ENCODE measurements around the gene MYO1E.
"Not testable (repeated sequence)": the region's sequence is repeated elsewhere in the genome, so short reads cannot be mapped to it uniquely, and the experiment has no call there.

MYO1E gene

GRCh38 chr15:59158701-59159034 is 214.0 kb downstream of the MYO1E start:
- DNase-seq = peak in 2 of 3 experiments; percentile 44 to 80

- DNase-seq = no peak
Observed at GRCh38 chr15:59157840-59158700, 214.6 kb downstream of the MYO1E start.

- no peak for DNase-seq
Observed at GRCh38 chr15:59157396-59157795, 215.3 kb downstream of the MYO1E start.

GRCh38 chr15:59155431-59155830 is 217.2 kb downstream of the MYO1E start:
- no peak for DNase-seq

GRCh38 chr15:59154243-59154642 is 218.4 kb downstream of the MYO1E start:
- no peak for DNase-seq

GRCh38 chr15:59153466-59153865 is 219.2 kb downstream of the MYO1E start:
- DNase-seq = no peak

GRCh38 chr15:59152694-59153450 is 219.8 kb downstream of the MYO1E start:
- no peak for DNase-seq

- DNase-seq = no peak
Observed at GRCh38 chr15:59150185-59150584, 222.5 kb downstream of the MYO1E start.

- DNase-seq = no peak
Observed at GRCh38 chr15:59148153-59148833, 224.4 kb downstream of the MYO1E start.

- DNase-seq = no peak
Observed at GRCh38 chr15:59147666-59148065, 225.0 kb downstream of the MYO1E start.

GRCh38 chr15:59144594-59144993 is 228.1 kb downstream of the MYO1E start:
- DNase-seq = peak in 1 of 3 experiments; percentile 19

- no peak for DNase-seq
Observed at GRCh38 chr15:59143281-59143680, 229.4 kb downstream of the MYO1E start.

GRCh38 chr15:59140422-59141226 is 232.0 kb downstream of the MYO1E start:
- DNase-seq = no peak

GRCh38 chr15:59138243-59138642 is 234.4 kb downstream of the MYO1E start:
- peak in 1 of 3 experiments; percentile 19 for DNase-seq

- no peak for DNase-seq
Observed at GRCh38 chr15:59137566-59137965, 235.1 kb downstream of the MYO1E start.

GRCh38 chr15:59133929-59134427 is 238.7 kb downstream of the MYO1E start:
- DNase-seq = no peak

- no peak for DNase-seq
Observed at GRCh38 chr15:59131969-59132562, 240.6 kb downstream of the MYO1E start.

- no peak for DNase-seq
Observed at GRCh38 chr15:59131456-59131855, 241.2 kb downstream of the MYO1E start.

GRCh38 chr15:59127255-59127654 is 245.4 kb downstream of the MYO1E start:
- not testable (repeated sequence) for DNase-seq

GRCh38 chr15:59125683-59126082 is 247.0 kb downstream of the MYO1E start:
- DNase-seq = not testable (repeated sequence)

GRCh38 chr15:59124261-59124660 is 248.4 kb downstream of the MYO1E start:
- DNase-seq = peak in 2 of 3 experiments; percentile 12 to 66

GRCh38 chr15:59120937-59121336 is 251.7 kb downstream of the MYO1E start:
- no peak for DNase-seq

Measured in NCI-H1417 (cell line).